GM13976 (cell line): ENCODE data around the gene SDK1.

Experiments
- DNase-seq: peaks from one replicate; pipeline ENCODE4 v3.0.0; 2012; ENCODE audit warnings: low spot score
- in situ Hi-C: fragments of 300-500 bp; cut with MboI; formaldehyde crosslinking; loops from one replicate; pipeline ENCODE4 v1.12.0; 2022; ENCODE audit warnings: low sequenced_read_pairs, mixed read lengths, inconsistent platforms; ENCODE audit not compliant: unreplicated experiment
- TF ChIP-seq, protein P1 (sequence below): IDR thresholded peaks from 2 replicates; pipeline ENCODE4 v1.5.1; 2012; ENCODE audit warnings: borderline replicate concordance, mild to moderate bottlenecking; ENCODE audit not compliant: insufficient read depth; ENCODE audit errors: extremely low read depth, missing control alignments, control extremely low read depth

SDK1 gene

DNA sequence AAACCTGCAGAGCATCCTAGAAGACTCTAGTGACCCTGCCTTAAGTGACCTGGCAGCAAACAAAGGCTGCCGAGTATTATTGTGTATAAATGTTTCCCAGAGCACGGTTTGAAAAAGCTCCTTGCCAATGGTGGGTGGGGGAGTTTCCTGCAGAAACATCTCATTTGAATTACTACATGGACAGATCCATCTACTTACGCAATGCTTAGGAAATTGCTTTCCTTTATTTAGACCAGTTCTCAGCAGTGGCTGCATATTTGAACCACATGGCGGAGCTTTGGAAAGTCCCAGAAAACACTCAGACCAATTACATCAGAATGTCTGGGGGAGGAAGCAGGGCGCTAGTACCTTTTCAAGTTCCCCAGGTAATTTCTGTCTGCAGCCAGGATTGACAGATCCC lies 560.9 kb downstream of the SDK1 start:
- DNase-seq: no peak
- in situ Hi-C loops: no loop called here

DNA sequence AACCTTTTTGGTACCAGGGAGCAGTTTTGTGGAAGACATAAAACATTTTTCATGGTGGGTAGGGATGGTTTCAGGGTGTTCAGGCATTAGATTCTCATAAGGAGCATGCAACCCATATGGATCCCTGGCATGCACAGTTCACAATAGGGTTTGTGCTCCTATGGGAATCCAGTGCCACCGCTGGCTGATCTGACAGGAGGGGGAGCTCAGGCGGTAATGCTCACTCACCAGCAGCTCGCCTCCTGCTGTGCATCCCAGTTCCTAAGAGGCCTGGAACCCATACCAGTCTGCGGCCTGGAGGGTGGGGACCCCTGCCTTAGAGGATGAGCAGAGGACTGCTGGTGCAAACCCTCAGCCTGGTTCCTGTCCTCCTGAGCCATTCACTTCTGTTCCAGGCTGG lies 561.7 kb downstream of the SDK1 start:
- in situ Hi-C loops: no loop called here
- DNase-seq: no peak
- TF ChIP-seq, protein P1, sequence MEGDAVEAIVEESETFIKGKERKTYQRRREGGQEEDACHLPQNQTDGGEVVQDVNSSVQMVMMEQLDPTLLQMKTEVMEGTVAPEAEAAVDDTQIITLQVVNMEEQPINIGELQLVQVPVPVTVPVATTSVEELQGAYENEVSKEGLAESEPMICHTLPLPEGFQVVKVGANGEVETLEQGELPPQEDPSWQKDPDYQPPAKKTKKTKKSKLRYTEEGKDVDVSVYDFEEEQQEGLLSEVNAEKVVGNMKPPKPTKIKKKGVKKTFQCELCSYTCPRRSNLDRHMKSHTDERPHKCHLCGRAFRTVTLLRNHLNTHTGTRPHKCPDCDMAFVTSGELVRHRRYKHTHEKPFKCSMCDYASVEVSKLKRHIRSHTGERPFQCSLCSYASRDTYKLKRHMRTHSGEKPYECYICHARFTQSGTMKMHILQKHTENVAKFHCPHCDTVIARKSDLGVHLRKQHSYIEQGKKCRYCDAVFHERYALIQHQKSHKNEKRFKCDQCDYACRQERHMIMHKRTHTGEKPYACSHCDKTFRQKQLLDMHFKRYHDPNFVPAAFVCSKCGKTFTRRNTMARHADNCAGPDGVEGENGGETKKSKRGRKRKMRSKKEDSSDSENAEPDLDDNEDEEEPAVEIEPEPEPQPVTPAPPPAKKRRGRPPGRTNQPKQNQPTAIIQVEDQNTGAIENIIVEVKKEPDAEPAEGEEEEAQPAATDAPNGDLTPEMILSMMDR: no peak

More for the DNA sequence above, 560.9 kb downstream of the SDK1 start:
- TF ChIP-seq, protein P1: no peak

DNA sequence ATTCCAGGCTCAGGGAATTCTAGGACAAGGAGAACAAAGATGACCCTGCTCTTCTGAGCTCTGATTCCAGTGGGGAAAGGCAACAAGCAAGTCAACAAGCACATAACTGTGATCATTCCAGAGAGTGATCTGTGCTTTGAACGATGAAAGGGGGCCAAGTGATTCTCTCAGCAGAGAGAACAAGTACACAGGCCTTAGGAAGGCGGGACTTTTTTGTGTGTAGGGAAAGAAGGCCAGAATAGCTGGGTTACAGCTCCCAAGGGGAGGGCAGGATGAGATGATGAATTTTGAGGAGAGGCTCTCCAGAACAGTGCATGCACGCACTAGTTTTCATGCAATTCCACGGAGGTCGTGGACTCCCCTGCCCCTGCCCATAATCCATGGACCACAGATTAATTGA lies 565.2 kb downstream of the SDK1 start:
- in situ Hi-C loops: no loop called here
- TF ChIP-seq, protein P1: no peak
- DNase-seq: no peak

DNA sequence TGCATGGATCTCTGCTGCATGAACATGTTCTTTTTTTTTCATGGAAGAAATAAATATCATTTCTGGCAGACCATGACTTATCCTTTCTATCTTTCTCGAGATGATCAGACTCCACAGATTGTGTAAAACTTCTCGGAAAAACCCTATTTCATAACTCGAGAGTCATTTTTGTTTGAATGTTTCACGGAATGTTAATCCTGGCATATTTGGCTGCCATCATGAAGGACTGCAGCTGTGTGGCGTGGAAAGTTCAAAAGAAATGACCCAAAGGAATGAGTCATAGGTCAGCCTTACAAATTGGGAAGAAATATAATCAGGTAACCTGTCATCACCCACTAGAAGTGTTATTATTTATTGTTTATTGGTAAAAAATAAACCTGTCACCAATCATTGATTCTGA lies 566.8 kb downstream of the SDK1 start:
- TF ChIP-seq, protein P1: no peak
- in situ Hi-C loops: no loop called here
- DNase-seq: no peak

DNA sequence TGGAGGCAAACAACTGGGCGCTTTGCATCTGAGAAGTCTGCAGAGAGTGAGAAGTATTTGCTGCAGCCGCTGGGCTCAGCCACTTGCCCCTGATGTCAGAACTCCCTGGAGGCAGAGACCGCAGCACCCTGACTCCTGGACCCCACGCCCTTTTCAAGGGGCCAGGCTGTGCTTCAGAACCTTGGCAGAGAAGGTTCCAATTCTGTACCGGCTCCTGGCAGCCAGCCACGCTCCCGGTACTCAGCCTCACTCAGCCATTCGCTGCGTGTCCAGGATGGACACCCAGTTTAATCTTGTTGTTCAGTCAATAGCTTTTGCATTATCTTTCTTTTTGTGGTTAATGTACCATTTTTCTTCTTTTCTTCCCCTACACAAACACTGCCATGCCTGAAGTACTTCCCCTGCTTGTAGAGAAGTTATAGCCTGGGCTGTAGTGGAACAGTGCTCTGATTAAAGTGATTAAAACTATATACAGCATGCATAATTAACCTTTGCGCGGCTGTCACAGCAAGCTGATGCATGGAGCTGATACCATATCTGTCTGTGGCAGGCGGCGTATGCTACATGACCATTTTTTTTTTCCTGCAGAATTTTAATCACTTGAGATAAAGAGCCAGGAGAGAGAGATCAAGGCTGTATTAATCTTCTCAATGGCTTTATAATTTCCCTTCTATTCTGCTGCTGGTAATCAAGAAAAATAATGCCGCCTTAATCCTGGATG lies 578.5 kb downstream of the SDK1 start:
- TF ChIP-seq, protein P1: no peak
- no peak for DNase-seq

DNA sequence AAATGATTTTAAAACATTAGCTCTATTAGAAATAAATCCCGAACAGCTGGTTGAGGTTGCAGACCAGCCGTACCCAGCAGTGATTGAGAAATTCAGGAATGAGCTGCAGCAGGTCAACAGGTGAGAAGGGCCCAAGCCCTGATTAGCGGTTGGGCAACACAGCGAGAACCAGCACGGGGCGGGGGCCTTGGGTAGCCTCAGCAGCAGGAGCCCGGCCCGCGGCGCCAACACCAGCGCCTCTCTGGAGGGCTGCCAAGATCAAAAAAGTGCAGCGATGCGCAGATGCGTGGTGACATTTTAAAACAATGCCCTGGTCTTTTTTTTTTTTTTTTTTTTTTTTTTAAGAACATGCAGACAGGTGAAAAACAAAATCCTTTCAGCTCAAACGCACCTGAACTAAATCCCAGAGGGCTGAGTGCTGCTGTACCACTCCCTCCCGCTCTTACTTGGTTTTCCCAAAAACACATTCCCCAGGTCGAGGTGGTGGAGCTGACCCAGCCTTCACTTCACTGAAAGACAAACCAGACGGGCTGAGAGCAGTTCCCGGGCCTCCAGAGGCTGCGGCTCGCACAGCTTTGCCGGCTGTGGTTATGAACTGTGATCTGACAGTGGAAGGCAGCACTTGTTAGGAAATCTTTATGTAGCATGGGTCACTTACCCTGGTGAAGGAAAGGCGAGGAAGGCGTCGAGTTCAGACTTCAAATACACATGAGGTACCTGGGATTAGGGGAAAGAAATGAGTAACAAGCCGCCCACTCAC lies 579.4 kb downstream of the SDK1 start:
- in situ Hi-C loops: no loop called here
- TF ChIP-seq, protein P1: no peak

More for the DNA sequence above, 578.5 kb downstream of the SDK1 start:
- in situ Hi-C loops: no loop called here

DNA sequence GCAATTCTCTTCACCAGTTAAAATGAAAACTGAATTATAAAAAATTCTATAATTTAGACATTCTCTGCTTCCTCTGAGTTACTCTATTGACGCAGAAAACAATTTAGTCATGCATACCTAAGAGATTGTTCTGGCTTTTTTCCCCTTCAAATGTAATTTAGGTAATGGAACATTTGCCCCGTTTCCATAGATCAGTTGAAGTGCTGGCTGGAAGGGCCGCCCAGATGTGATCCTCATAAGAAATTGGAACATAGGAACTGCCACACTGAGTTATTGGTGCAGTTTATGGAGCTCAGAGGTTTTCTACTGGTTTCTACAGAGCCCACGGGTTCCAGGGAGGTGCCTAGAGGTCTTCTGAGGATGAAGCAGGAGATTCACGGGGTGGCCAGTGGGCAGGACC lies 581.7 kb downstream of the SDK1 start:
- in situ Hi-C loops: no loop called here
- TF ChIP-seq, protein P1: no peak
- no peak for DNase-seq

More for the DNA sequence above, 579.4 kb downstream of the SDK1 start:
- no peak for DNase-seq
